Stimulated activated CD8-positive, alpha-beta memory T cell treated with anti-CD3 and anti-CD28 coated beads, Interleukin-15, amount 100 ng/mL, for 24 hours (primary cell): ENCODE data around the gene MAP7.

Source experiments
- DNase-seq: peaks from one replicate; pipeline ENCODE4 v3.0.0-alpha.2; 2020; ENCODE audit warnings: low read depth

MAP7 gene

DNA sequence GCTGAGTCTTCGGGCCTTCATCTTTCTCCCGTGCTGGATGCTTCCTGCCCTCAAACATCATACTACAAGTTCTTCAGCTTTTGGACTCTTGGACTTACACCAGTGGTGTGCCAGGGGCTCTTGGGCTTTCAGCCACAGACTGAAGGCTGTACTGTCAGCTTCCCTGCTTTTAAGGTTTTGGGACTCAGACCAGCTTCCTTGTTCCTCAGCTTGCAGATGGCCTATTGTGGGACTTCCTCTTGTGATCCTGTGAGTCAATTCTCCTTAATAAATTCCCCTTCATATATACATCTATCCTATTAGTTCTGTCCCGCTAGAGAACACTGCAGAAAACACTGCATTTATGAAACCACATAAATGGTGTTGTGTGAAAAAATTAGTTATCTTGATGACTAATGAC is 246.7 kb downstream of the MAP7 start:
- DNase-seq = no peak

DNA sequence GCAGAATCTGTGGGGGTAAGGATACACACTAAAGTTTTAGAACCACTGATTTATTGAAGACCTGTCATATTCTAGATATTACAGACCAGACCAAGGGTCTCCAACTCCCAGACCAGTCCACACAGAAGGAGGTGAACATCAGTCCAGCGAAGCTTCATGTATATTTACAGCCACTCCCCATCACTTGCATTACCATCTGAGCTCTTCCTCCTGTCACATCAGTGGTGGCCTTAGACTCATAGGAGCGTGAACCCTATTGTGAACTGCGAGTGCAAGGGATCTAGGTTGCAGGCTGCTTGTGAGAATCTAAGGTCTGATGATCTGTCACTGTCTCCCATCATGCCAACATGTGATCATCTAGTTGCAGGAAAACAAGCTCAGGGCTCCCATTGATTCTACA is 255.6 kb downstream of the MAP7 start:
- DNase-seq = no peak
